ENCODE data around the gene ALK.
"Not testable (repeated sequence)": the region's sequence is repeated elsewhere in the genome, so short reads cannot be mapped to it uniquely, and the experiment has no call there.

ALK gene

DNA sequence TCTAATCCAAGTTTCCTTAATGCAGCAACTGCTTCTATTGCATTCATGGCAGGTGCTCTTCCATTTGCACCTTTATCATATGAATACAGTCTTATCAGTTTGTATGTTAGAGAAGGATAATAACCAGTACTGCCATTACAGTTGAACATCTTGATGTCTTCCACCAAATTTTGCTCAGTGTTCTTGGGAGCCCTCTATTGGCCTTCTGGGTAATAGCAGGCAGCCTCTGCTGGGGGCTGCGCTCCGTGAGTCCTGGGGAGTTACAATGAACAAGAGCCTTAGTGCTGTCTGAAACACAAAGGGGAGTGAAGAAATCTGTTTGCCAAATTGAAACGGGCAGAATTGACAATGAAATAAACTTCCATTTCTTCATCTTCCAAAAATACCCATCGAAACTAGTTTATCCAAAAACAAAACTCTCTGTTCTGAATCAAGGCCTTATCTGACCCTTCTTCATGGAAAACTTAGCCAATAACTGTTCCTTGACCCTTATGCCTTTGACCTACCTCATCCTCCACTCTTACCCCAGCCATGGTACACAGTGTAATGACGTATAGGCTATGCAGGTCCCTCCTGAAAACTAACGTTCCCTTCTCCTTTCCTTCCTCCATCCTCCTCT is 79.9 kb downstream of the ALK start:
- DNase-seq (ENCODE audit: low read depth), result peak; percentile 14

DNA sequence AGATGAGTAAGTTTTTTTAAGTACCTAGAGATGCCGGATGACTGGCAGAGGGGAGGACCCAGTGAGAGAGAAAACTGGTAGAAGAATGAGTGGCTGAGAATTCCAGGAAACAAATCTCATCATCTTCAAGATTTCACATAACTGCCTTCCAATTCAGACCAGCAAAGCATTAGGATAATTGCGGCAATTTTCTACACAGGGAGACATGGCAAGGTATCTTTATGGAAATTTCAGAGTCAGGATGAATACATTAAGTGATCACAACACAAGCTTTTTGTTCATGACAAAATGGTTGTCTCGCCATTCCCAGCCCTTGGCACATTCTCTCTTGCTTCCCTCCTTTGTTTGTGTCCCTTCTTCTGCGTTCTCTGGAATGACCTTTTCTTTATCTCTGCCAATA is 82.1 kb downstream of the ALK start:
- DNase-seq (ENCODE audit: low read depth), result no peak

DNA sequence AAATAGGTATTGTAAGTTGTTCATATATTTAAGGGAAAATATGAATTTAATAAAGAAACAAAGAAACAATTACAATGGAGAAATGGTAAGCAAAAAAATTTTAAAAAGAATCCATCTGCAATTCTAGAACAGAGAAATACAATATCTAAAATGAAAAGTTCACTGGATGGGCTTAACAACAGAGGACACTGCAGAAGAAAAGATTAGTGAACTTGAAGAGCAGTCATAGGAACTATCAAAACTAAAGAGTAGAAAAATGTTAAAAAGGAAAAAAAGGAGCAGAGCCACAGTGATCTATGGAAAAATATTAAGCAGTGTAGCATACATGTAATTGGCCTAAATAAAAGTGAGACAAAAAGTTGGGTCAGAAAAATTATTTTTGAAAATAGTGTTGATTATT is 83.5 kb downstream of the ALK start:
- no peak for DNase-seq (ENCODE audit: low read depth)

DNA sequence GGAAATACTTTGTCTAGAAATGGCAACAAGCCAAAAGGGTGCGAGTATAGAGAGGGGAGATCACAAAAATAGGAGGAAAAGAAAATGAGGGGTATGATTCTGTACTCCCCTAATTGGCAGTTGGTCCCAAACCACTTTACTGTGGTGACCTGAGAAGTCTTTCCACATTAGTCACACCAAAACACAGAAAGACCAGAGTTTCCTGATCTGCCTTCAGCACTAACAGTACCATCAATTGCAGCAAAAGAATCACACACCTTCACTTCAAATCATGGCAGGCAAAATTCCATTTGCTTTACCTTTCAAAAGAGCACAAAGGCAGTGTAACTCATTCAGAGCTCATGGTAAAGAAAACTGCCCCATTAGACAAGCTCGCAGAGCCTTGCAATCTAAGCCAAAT is 86.8 kb downstream of the ALK start:
- no peak for DNase-seq (ENCODE audit: low read depth)

GRCh38 chr2:29834036-29834540 is 87.3 kb downstream of the ALK start:
- DNase-seq (ENCODE audit: low read depth), result no peak

- no peak for DNase-seq (ENCODE audit: low read depth)
These were observed 89.8 kb downstream of the ALK start for GRCh38 chr2:29831560-29831959.

- no peak for DNase-seq (ENCODE audit: low read depth)
These were observed 91.5 kb downstream of the ALK start for GRCh38 chr2:29829841-29830240.

GRCh38 chr2:29824145-29824544 is 97.2 kb downstream of the ALK start:
- DNase-seq (ENCODE audit: low read depth), result not testable (repeated sequence)

GRCh38 chr2:29821591-29821990 is 99.8 kb downstream of the ALK start:
- no peak for DNase-seq (ENCODE audit: low read depth)

DNA sequence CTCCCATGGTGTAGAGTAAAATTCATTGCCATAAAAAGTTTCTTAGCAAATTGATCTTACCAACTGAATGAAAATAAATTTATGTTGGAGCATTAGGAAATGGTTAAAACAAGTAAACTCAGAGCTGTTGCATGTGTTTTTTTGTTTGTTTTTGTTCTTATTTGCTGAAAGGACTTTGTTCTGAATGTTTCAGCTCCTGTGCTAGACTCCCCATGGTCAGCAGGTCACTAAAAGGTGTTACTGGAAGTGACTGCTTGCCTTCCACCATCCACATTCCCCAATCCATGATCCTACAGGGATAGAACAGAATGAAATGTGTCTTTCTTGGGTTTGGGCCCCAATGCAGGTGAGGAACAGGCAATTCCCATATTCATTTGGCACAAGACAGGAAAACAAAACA is 101.8 kb downstream of the ALK start:
- no peak for DNase-seq (ENCODE audit: low read depth)

DNA sequence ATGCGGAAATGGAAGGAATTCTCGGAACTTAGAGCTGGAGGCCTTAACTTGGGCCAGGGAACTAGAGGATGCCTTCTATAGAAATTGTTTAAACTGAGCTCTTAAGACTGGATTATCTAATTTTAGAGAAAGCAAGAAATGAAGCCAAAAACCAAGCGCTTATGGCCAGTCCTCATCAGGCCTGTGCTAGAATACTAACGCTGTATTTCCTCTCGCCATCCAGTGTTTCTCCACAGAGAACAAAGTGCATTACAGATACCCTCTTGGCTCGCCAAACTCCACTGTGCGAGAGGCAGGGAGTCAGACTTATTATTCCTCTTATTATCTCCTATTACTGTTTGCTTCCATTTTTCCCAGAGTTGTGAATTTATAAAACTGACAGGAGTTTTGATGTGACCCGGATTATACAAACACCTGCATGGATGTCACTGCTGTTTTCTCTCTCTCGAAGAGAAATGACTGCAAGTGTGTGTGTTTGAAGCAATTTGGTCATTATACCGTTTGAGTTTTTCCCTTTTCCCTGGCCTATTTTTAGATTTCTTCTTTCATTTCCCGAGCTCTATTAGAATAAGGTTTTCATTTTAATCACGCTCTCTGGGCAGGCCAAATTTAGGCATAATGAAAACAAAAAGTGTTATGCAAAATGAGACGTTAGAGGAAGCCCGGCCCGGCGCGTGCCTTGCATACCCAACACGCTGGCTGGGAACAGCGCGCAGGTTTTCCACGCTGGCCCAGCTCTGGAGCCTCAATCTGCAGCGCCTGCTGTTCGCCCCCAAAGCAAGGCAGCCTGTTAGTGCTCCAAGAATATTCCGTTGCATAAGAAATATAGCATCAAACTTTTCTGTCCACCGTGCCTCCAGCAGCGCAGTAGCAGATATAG is 103.3 kb downstream of the ALK start:
- no peak for DNase-seq (ENCODE audit: low read depth)

GRCh38 chr2:29817299-29817698 is 104.1 kb downstream of the ALK start:
- DNase-seq (ENCODE audit: low read depth), result no peak

GRCh38 chr2:29816651-29817050 is 104.7 kb downstream of the ALK start:
- no peak for DNase-seq (ENCODE audit: low read depth)

DNA sequence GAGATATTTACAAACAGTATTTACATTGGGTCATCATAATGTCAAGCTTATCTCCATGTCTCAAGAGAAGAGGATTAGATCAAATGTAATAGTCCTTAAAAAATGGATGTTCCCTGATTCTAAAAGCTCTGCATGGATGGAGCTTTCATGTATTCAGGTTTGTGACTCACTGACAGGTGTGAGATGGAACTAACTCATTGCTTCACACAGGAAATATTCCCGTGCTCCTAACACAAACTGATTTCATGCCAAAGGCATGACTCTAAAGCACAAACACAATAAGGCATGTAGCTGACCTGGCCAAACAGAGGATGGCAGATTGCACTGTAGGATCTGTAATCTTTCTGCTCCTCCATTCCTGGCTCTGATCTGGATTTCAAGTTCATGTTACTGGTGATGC is 110.0 kb downstream of the ALK start:
- no peak for DNase-seq (ENCODE audit: low read depth)

- no peak for DNase-seq (ENCODE audit: low read depth)
These were observed 110.4 kb downstream of the ALK start for GRCh38 chr2:29810956-29811355.

DNA sequence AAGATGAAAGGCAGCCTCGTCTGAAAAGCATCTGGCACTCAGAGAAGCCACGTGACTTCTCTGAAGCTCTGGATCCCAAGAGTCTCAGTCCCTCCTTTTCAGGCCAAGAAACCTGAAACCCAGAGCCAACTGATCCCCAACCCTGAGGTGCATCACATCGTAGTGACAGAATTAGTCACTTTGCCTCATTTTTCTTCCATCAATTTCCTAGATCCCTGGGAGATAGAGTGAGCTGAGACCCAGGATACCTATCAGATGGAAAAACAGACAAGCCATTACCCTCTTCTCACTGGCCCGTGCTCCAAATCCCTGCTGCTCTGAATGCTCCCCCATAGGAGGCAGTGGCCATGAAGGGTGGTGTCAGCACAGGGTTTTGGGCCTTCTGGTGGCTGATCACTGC is 113.1 kb downstream of the ALK start:
- DNase-seq (ENCODE audit: low read depth), result no peak

GRCh38 chr2:29807082-29807481 is 114.3 kb downstream of the ALK start:
- no peak for DNase-seq (ENCODE audit: low read depth)

DNA sequence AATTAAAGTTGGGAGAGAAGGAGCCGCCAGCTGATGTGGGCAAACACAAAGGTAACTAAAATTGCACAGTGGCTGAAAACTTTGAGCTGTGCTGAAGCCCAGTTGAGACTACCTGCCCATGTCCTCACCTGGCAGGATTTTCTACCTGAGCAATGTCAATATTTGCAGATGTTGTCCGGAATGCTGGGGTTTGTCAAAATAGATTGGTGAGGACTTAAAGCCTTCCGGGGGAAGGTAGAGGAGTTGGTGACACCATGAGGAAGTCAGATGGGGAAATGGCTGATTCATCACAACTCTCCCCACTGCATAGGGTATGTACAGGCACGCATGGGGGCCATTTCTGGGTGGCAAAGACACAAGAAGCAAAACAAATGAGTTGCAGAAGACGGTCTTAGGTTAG is 114.9 kb downstream of the ALK start:
- DNase-seq (ENCODE audit: low read depth), result no peak

DNA sequence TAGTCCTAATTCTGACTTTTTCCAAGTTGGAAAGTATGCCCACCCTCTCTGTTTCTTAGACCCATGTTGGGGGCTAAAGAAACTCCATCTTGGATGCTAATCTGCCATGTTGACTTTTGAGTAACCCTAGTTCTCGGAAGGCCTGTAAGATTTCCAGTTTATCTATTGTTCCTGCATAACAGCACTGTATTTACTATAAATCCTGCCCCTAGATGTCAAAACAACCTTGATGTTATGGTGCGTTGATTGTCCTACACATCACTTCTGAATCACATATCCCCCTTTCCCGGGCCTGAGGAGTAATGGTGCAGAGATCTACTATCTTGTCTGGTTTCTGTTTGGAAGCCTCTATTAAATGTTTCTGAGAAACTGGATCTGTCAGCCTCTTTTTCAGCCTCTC is 116.7 kb downstream of the ALK start:
- no peak for DNase-seq (ENCODE audit: low read depth)

- DNase-seq (ENCODE audit: low read depth), result no peak
These were observed 117.8 kb downstream of the ALK start for GRCh38 chr2:29803537-29803936.

GRCh38 chr2:29802986-29803385 is 118.4 kb downstream of the ALK start:
- DNase-seq (ENCODE audit: low read depth), result no peak

DNA sequence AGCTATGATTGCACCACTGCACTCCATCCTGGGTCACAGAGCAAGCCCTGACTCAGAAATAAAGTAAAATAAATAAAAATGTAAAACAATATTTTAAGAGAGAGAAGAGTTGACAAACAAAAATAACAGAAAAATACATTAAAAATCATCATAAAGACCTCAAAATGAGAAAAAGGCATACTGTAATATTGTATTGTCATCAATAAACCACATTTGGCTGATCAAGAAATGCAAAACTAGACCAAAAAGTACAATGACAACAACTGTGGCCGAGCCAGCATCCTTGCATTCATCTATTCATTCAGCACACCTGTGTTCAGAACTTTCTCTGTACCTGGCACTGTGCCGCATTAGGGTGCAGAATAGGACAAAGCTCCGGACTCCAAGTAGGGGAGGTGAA is 121.8 kb downstream of the ALK start:
- DNase-seq (ENCODE audit: low read depth), result no peak

DNA sequence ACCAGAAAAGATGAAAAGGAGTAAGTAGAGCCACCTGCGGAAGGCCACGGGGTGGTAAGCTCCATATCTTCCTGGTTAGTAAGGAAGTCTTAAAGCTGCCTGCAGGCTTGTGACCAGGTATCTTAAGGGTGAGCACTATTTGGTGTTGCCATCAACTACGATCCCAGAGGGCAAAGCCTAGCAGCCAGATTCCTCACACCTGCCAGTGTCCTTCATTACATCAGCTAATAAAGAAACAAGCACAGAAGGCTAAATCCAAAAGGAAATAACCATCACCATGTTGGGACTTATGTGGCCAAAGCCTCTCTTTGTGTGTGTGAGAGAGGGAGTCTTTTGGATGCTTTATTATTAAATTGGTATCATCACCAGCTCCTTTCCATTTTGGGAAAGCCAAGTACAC is 123.5 kb downstream of the ALK start:
- no peak for DNase-seq (ENCODE audit: low read depth)

DNA sequence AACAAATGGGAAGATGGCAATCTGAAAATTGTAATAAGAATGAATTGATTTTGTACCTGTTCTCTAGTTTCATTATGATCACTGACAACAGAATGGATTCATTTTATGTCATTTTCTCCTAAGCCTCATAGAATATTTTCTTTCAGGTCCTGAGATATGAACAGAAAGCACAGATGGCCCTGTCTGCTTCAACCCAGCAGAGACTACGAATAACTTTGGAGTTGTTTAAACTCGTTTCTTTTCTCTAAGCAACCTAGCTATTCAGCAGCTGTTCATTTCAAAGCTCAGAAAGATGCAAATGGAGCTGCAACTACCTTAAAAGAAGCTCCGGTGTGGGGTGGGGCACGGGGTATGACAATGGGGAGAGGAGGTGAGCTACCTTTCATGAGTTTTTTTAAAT is 124.9 kb downstream of the ALK start:
- DNase-seq (ENCODE audit: low read depth), result no peak
